ENCODE results near the gene SLC49A3.

GRCh38 chr4:683247-683897 lies 5.6 kb downstream of the SLC49A3 start:
- TF ChIP-seq CTCF (IDR thresholded peaks at IDR 0.05; ENCODE audit: poor library complexity) (no peak), EZH2phosphoT487 (IDR thresholded peaks at IDR 0.05; ENCODE audit: low read depth, severe bottlenecking, unreplicated experiment) (no peak), EZH2 (IDR thresholded peaks at IDR 0.05; ENCODE audit: borderline replicate concordance) (no peak)
